Common myeloid progenitor, CD34-positive (primary cell): Measurements from ENCODE around the gene ADGRD1.
"Not testable (repeated sequence)": the region's sequence is repeated elsewhere in the genome, so short reads cannot be mapped to it uniquely, and the experiment has no call there.

Experiments used
- CTCF ChIA-PET: fragments of 350-600 bp; sonication (Branson Sonifier 250); formaldehyde crosslinking; loops from one replicate; lab custom pipeline; 2021; ENCODE audit warnings: antibody characterized with exemption; lab: Charles Lee
- POLR2A ChIA-PET: fragments of 350-600 bp; sonication (Branson Sonifier 250); formaldehyde crosslinking; loops from one replicate; lab custom pipeline; 2021; ENCODE audit warnings: antibody characterized with exemption; lab: Charles Lee
- DNase-seq, 3 donors: peaks; one replicate each; pipeline versions ENCODE4 v3.0.0 to v3.0.0-alpha.2; 2013
- H3K27ac ChIP-seq, 2 experiments: 1 replicate in 1 of 2; 2 replicates in 1 of 2; pipeline ENCODE4 v1.7.0; 2013; ENCODE audit warnings: inconsistent platforms in 2 of 2, low read length in 2 of 2, mild to moderate bottlenecking in 2 of 2, low read depth in 1 of 2, moderate library complexity in 1 of 2; ENCODE audit not compliant: severe bottlenecking in 2 of 2, insufficient read depth in 1 of 2, poor library complexity in 1 of 2
- H3K27me3 ChIP-seq, 5 experiments: replicated peaks in 2 of 5; 1 replicate in 3 of 5; 2 replicates in 2 of 5; pipeline versions ENCODE4 v1.6.1 to v1.7.0; 2013; ENCODE audit warnings: low read length in 4 of 5, mild to moderate bottlenecking in 2 of 5, moderate library complexity in 2 of 5, inconsistent platforms in 1 of 5; ENCODE audit not compliant: insufficient read depth in 5 of 5, control insufficient read depth in 4 of 5
- H3K36me3 ChIP-seq, 4 experiments: 1 replicate in 2 of 4; 2 replicates in 2 of 4; pipeline versions ENCODE4 v1.6.1 to v1.7.0; 2013; ENCODE audit warnings: low read length in 3 of 4, control low read depth in 1 of 4, mild to moderate bottlenecking in 1 of 4; ENCODE audit not compliant: control insufficient read depth in 4 of 4, insufficient read depth in 4 of 4
- H3K4me1 ChIP-seq, 4 experiments: 1 replicate in 3 of 4; 2 replicates in 1 of 4; pipeline versions ENCODE4 v1.6.1 to v1.7.1; 2013; ENCODE audit warnings: low read length in 3 of 4, mild to moderate bottlenecking in 3 of 4, control low read depth in 1 of 4, inconsistent platforms in 1 of 4, moderate library complexity in 1 of 4; ENCODE audit not compliant: control insufficient read depth in 4 of 4, insufficient read depth in 4 of 4; ENCODE audit errors: control extremely low read depth in 1 of 4
- H3K4me3 ChIP-seq, 7 experiments: 1 replicate in 4 of 7; 2 replicates in 3 of 7; pipeline versions ENCODE4 v1.5.1 to v1.7.0; 2013; ENCODE audit warnings: mild to moderate bottlenecking in 7 of 7, low read length in 6 of 7, moderate library complexity in 6 of 7, inconsistent platforms in 2 of 7, low read depth in 2 of 7, control low read depth in 1 of 7; ENCODE audit not compliant: insufficient read depth in 4 of 7, control insufficient read depth in 1 of 7; ENCODE audit errors: extremely low read depth in 1 of 7
- H3K9me3 ChIP-seq, 5 experiments: 1 replicate in 4 of 5; 2 replicates in 1 of 5; pipeline versions ENCODE4 v1.6.1 to v1.7.1; 2013; ENCODE audit warnings: low read length in 4 of 5, mild to moderate bottlenecking in 2 of 5, inconsistent platforms in 1 of 5, low read depth in 1 of 5, moderate library complexity in 1 of 5; ENCODE audit not compliant: control insufficient read depth in 4 of 5, insufficient read depth in 2 of 5; ENCODE audit errors: control extremely low read depth in 1 of 5
- WGBS: methylation state at CpG from one replicate; pipeline ENCODE4 v1.1.5; 2013; ENCODE audit not compliant: insufficient coverage; 5-methylcytosine and 5-hydroxymethylcytosine counted together

ADGRD1 gene

DNA sequence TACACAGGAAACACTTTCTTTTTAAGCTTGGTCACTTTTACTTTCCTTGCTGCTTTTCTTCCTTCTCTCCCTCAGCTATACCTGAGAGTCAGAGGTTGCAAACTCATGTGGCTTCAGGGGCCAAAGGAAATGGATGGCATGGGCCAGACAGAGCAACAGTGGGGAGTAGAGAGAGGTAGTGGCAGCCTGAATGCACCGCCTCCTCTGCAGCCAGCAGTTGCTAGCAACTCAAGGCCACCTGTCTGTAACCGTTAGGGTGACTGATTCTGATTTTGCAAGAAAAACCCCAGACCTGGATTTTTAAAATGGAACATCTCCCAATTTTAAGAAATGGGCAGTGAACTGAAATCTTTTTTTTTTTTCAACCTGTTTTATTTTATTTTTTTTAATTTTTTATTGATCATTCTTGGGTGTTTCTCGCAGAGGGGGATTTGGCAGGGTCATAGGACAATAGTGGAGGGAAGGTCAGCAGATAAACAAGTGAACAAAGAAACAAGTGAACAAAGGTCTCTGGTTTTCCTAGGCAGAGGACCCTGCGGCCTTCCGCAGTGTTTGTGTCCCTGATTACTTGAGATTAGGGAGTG lies 41.8 kb downstream of the ADGRD1 start:
- H3K4me1 ChIP-seq, H3K36me3 ChIP-seq, H3K4me3 ChIP-seq, H3K27ac ChIP-seq, DNase-seq, H3K9me3 ChIP-seq, POLR2A ChIA-PET, CTCF ChIA-PET, H3K27me3 ChIP-seq: not testable (repeated sequence)
- WGBS: 78% methylated on average over 2 of the region's 5 CpGs

DNA sequence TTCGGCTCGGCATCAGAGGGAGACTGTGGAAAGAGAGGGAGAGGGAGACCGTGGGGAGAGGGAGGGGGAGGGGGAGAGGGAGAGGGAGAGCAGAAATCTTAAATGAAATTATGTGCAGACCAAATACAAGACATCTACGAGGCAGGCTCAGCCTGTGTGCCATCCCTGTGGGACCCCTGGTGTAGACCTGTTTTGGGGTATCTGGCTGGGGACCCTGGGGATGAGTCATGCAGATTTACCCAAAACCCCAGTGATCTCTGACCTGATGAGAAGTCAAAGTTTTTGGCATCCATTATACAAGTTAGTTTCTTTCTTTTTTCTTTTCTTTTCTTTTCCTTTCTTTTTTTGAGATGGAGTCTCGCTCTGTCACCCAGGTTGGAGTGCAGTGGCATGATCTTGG lies 44.4 kb downstream of the ADGRD1 start:
- CTCF ChIA-PET: no interaction called here
- H3K9me3 ChIP-seq: peaks cover 0 to 5% (median 0%) of the 10 kb centered on the region in 5 experiments
- no peak overlapping the region for H3K27ac ChIP-seq
- no peaks in the 10 kb centered on the region for H3K36me3 ChIP-seq
- H3K4me3 ChIP-seq: no peak overlapping the region
- peaks cover 0 to 5% (median 0%) of the 10 kb centered on the region in 5 experiments for H3K27me3 ChIP-seq
- POLR2A ChIA-PET: no interaction called here
- DNase-seq: no peak
- 100% methylated on average over 3 of the region's 5 CpGs for WGBS
- H3K4me1 ChIP-seq: no peaks in the 10 kb centered on the region

DNA sequence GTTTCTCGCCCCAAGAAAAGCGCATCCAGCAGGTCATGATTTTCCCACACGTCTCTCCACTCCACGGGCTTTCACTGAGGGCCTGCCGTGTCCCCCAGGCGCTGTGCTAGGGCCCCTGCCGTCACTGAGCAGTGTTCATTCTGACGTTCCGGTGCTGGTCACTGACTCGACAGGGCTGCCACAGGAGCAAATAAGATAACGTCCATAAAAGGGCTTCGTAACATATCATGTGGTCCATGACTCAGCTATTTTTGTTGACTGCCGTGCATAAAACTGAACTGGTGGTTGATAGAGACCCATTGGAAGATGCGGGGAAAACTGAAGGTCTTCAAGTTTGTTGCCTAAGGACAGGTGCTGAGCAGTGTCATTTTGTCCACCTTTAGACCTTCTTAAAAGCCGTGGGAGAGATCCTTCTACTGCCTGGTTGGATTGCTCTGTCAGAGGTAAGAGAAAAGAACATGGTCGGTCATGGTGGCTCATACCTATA lies 46.3 kb downstream of the ADGRD1 start:
- CTCF ChIA-PET: no interaction called here
- DNase-seq: peak in 1 of 3 donors; percentile 13
- H3K4me1 ChIP-seq: no peaks in the 10 kb centered on the region

DNA sequence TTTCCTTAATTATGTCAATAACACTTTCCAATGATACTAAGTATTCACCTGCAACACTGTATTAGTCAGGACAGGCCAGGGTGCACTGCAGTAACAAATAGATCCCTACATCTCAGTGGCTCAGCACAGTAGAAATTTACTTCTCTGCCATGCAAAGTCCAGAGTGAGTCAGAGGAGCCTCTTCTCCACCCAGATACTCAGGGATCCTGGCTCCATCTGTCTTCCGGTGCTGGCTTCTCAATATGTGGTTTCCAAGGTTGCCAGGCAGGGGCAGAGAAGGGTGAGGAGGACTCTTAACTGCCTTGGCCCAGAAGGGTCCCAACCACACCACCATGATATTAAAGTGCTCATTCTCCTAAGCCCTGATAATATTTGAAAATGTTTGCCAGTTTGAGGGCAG lies 47.8 kb downstream of the ADGRD1 start:
- WGBS: no CpG with 5 or more reads among the region's 1 CpG
- H3K4me1 ChIP-seq: no peaks in the 10 kb centered on the region
- no peak for DNase-seq
- ChIA-PET POLR2A (no interaction called here), CTCF (no interaction called here)
- H3K36me3 ChIP-seq: no peaks in the 10 kb centered on the region
- H3K27ac ChIP-seq: no peak overlapping the region
- H3K27me3 ChIP-seq: peaks cover 0 to 30% (median 0%) of the 10 kb centered on the region in 5 experiments
- no peak overlapping the region for H3K4me3 ChIP-seq
- peaks cover 0 to 5% (median 0%) of the 10 kb centered on the region in 5 experiments for H3K9me3 ChIP-seq

More for the DNA sequence above, 46.3 kb downstream of the ADGRD1 start:
- H3K27me3 ChIP-seq: peaks cover 0 to 16% (median 0%) of the 10 kb centered on the region in 5 experiments
- peaks cover 0 to 5% (median 0%) of the 10 kb centered on the region in 5 experiments for H3K9me3 ChIP-seq
- WGBS: 92% methylated on average over 16 of the region's 16 CpGs
- POLR2A ChIA-PET: no interaction called here
- H3K36me3 ChIP-seq: no peaks in the 10 kb centered on the region
- no peak overlapping the region for H3K4me3 ChIP-seq
- H3K27ac ChIP-seq: no peak overlapping the region

DNA sequence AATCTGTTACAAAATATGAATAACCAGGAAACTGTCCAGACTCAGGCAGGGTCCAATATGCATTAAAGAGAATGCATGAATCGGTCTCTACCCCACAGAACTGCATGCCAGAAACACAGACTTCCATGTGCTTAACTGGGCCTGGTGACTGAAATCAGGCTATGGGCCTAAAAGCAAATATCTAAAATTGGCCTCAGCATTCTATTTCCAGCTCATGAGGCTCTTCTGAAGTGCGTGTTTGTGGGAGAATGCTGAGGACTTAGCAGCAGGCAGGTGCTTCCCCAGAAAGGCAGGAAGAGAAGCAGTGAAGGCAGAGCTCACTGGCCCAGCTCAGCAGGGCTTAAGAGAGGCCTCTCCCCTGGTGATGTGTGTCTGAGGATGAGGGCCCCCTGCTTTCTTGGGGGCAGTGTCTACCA lies 48.5 kb downstream of the ADGRD1 start:
- WGBS: 54% methylated on average over 2 of the region's 2 CpGs
- Histone ChIP-seq H3K4me1 (no peaks in the 10 kb centered on the region), H3K27ac (no peak overlapping the region), H3K9me3 (peaks cover 0 to 5% (median 0%) of the 10 kb centered on the region in 5 experiments), H3K27me3 (peaks cover 0 to 34% (median 0%) of the 10 kb centered on the region in 5 experiments), H3K36me3 (no peaks in the 10 kb centered on the region), H3K4me3 (no peak overlapping the region)
- POLR2A ChIA-PET: no interaction called here
- CTCF ChIA-PET: interaction anchor here (0.6 kb wide), 1 partner anchor 11 kb away, joined by 3 read pairs; no protein-coding TSS in a partner anchor
- peak in 1 of 3 donors; percentile 15 for DNase-seq

DNA sequence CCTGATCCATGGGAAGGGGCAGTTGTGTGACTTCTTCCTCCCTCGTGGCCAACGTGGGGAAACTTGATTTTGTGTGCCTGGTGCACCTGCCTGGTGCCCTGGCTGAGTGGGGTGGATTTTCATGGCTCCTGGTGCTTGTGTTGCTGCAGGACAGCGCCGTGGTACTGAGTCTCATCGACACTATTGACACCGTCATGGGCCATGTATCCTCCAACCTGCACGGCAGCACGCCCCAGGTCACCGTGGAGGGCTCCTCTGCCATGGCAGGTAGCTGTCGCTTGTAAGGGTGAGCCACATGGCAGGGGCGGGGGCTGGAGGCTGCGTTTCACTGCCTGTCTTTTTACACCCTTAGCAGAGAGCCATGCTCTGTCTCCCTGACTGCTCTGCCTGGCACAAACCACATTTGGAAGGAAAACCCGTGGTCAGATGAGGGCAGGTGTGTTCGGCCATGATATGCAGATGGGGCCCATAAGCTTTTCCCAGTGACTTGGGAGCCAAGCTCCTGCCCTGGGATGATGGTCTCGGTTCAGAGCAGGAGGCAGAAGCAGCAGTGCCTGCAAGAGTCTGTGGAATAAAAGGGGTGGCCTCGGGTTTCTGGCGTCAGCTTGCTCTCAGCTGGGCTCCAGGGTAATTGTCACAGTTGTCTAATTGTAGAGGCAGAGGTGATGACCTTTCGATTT lies 49.5 kb downstream of the ADGRD1 start:
- 86% methylated on average over 17 of the region's 18 CpGs for WGBS
- peaks cover 0 to 3% (median 0%) of the 10 kb centered on the region in 5 experiments for H3K9me3 ChIP-seq
- no peaks in the 10 kb centered on the region for H3K36me3 ChIP-seq
- peaks cover 0 to 37% (median 2%) of the 10 kb centered on the region in 5 experiments for H3K27me3 ChIP-seq
- no peak overlapping the region for H3K27ac ChIP-seq
- POLR2A ChIA-PET: no interaction called here
- CTCF ChIA-PET: interaction anchor here (1.0 kb wide), 1 partner anchor 87 kb away, joined by 3 read pairs; no protein-coding TSS in a partner anchor
- no peaks in the 10 kb centered on the region for H3K4me1 ChIP-seq
- DNase-seq: no peak
- H3K4me3 ChIP-seq: peak overlapping the region in 1 of 7 experiments; percentile 16

DNA sequence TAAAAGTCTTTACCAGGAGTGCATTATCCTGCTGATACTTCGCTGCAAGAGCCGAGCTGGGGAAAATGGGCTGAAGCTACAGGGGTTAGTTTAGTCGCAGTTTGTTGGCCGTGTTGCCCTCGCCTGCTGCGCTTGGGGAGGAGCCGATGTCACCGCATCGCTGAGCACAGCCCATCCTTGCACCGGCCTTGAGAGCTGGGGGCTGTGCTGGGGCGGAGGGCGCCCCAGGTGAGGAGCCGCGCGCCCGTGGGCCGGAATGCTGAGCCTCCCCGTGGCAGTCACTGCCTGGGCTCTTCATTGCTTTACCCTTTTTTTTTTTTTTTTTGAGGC lies 50.0 kb downstream of the ADGRD1 start:
- Histone ChIP-seq H3K4me1 (no peaks in the 10 kb centered on the region), H3K9me3 (peaks cover 0 to 2% (median 0%) of the 10 kb centered on the region in 5 experiments), H3K27me3 (peaks cover 0 to 39% (median 2%) of the 10 kb centered on the region in 5 experiments), H3K4me3 (peak overlapping the region in 1 of 7 experiments; percentile 16), H3K36me3 (no peaks in the 10 kb centered on the region), H3K27ac (no peak overlapping the region)
- ChIA-PET CTCF (interaction anchor here (1.0 kb wide), 1 partner anchor 88 kb away, joined by 3 read pairs; no protein-coding TSS in a partner anchor), POLR2A (interaction anchor here (0.6 kb wide), 2 partner anchors 8 to 601 kb away, joined by 4 read pairs; no protein-coding TSS in a partner anchor)
- 66% methylated on average over 8 of the region's 18 CpGs for WGBS
- DNase-seq: no peak
